ENCODE data around the gene OTOG.

Gene OTOG

GRCh38 chr11:17633987-17634775 is 87.1 kb downstream of the OTOG start:
- no peak for DNase-seq (ENCODE audit: low spot score)

GRCh38 chr11:17634776-17635550 is 87.9 kb downstream of the OTOG start:
- DNase-seq (ENCODE audit: low spot score) = no peak

- no peak for DNase-seq (ENCODE audit: low spot score)
These were observed 88.5 kb downstream of the OTOG start for GRCh38 chr11:17635551-17635938.

- DNase-seq (ENCODE audit: low spot score) = no peak
These were observed 89.7 kb downstream of the OTOG start for GRCh38 chr11:17636721-17637120.

GRCh38 chr11:17637901-17638300 is 90.8 kb downstream of the OTOG start:
- DNase-seq (ENCODE audit: low spot score) = no peak

GRCh38 chr11:17638311-17638710 is 91.3 kb downstream of the OTOG start:
- DNase-seq (ENCODE audit: low spot score) = no peak

GRCh38 chr11:17639091-17639490 is 92.0 kb downstream of the OTOG start:
- DNase-seq (ENCODE audit: low spot score) = no peak

GRCh38 chr11:17639781-17640180 is 92.7 kb downstream of the OTOG start:
- no peak for DNase-seq (ENCODE audit: low spot score)

- no peak for DNase-seq (ENCODE audit: low spot score)
These were observed 93.6 kb downstream of the OTOG start for GRCh38 chr11:17640493-17641164.

- no peak for DNase-seq (ENCODE audit: low spot score)
These were observed 94.8 kb downstream of the OTOG start for GRCh38 chr11:17641792-17642350.

- no peak for DNase-seq (ENCODE audit: low spot score)
These were observed 95.3 kb downstream of the OTOG start for GRCh38 chr11:17642370-17642769.

- no peak for DNase-seq (ENCODE audit: low spot score)
These were observed 95.9 kb downstream of the OTOG start for GRCh38 chr11:17642980-17643379.

- DNase-seq (ENCODE audit: low spot score) = no peak
These were observed 96.7 kb downstream of the OTOG start for GRCh38 chr11:17643506-17644405.

- DNase-seq (ENCODE audit: low spot score) = no peak
These were observed 98.3 kb downstream of the OTOG start for GRCh38 chr11:17645190-17645970.

GRCh38 chr11:17646451-17647145 is 99.5 kb downstream of the OTOG start:
- no peak for DNase-seq (ENCODE audit: low spot score)

- no peak for DNase-seq (ENCODE audit: low spot score)
These were observed 101.5 kb downstream of the OTOG start for GRCh38 chr11:17648528-17648927.

GRCh38 chr11:17649261-17649660 is 102.2 kb downstream of the OTOG start:
- DNase-seq (ENCODE audit: low spot score) = no peak

- DNase-seq (ENCODE audit: low spot score) = no peak
These were observed 102.6 kb downstream of the OTOG start for GRCh38 chr11:17649696-17650095.

GRCh38 chr11:17650127-17650911 is 103.3 kb downstream of the OTOG start:
- DNase-seq (ENCODE audit: low spot score) = no peak

Measured in pons (tissue), 1 donor.